ENCODE data around the gene TMCO2. TPM values are rescaled to one million over a fixed set of nuclear protein-coding genes. Genes with fewer than 3 reads are reported as not detected.

Gene TMCO2
- total and polyA plus RNA-seq, 8 donors, result not detected

- DNase-seq, result no peak
- Histone ChIP-seq H3K4me1 (peaks cover 0 to 77% (median 38%) of the 10 kb centered on the region in 4 donors), H3K9me3 (no peaks in the 10 kb centered on the region), H3K36me3 (peaks cover 30 to 94% (median 80%) of the 10 kb centered on the region in 4 donors), H3K27me3 (no peaks in the 10 kb centered on the region), H3K4me3 (no peak overlapping the region), H3K27ac (peak overlapping the region in 2 of 5 donors; percentile 8 to 71)
- TF ChIP-seq EP300 (IDR thresholded peaks at IDR 0.05), result no peak
- no peak for TF ChIP-seq POLR2A (IDR thresholded peaks at IDR 0.05)
- no peak for TF ChIP-seq POLR2AphosphoS5 (IDR thresholded peaks at IDR 0.05)
- TF ChIP-seq CTCF (IDR thresholded peaks at IDR 0.05), result no peak
- intact Hi-C loops (cut with DNase I; ENCODE audit: low total_unique reads), result no loop called here
Observed at GRCh38 chr1:40265919-40266318, 18.2 kb downstream of the TMCO2 start.

DNA sequence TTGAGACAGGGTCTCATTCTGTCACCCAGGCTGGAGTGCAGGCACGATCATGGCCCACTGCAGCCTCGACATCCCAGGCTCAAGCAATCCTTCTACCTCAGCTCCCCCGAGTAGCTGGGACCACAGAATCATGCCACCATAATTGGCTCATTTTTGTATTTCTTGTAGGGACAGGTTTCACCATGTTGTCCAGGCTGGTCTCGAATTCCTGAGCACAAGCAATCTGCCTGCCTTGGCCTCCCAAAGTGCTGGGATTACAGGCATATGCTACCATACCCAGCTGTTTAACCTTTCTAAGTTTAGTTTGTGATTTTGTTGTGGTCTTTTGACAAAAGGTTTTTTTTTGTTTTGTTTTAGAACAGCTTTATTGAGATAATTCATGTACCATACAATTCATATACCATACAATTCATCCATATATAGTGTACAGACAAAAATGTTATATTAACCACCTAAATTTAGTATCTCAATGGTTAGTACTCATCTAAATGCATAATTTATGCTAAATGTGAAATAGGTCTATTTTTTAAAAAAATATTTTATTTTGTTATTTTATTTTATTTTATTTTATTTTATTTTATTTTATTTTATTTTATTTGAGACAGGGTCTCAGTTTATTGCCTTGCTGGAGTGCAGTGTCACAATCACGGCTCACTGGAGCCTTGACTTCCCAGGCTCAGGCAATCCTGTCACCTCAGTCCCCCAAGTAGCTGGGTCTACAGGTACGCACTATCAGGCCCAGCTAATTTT lies 19.2 kb downstream of the TMCO2 start:
- Histone ChIP-seq H3K9me3 (no peaks in the 10 kb centered on the region), H3K27ac (peak overlapping the region; percentile 18 to 81 (median 54))

DNA sequence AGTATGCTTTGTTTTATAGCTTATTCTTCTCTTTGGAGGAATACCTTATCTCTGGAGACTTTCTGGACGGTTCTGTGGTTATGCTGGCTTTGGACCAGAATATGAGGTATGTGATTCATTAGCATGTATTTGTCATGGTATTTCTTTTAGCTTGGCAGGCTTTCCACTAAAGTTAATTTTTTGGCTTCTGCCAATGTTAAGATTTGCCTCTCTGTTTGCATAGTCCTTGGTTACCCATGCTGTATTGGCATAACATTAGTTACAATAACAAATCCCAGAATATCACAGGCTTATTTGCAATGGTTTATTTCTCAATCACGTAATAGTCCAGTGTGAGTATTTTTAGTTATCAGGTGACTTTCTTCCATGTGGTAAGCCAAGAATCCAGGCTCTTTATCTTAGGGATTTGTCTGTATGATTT lies 20.0 kb downstream of the TMCO2 start:
- TF ChIP-seq POLR2AphosphoS5 (IDR thresholded peaks at IDR 0.05) (peak in 2 of 3 donors; percentile 58 to 60), CTCF (IDR thresholded peaks at IDR 0.05) (no peak)
- Histone ChIP-seq H3K4me1 (peaks cover 0 to 60% (median 28%) of the 10 kb centered on the region in 4 donors), H3K27me3 (no peaks in the 10 kb centered on the region), H3K27ac (peak overlapping the region in 4 of 5 donors; percentile 24 to 81 (median 62)), H3K36me3 (peaks cover 27 to 94% (median 79%) of the 10 kb centered on the region in 4 donors), H3K4me3 (no peak overlapping the region), H3K9me3 (no peaks in the 10 kb centered on the region)
- WGBS, 5 donors, result 26 to 42% (median 38%) methylated on average over 2 of the region's 2 CpGs
- peak; percentile 16 to 38 for DNase-seq
- intact Hi-C loops (cut with DNase I; ENCODE audit: low total_unique reads), result no loop called here

More for the DNA sequence above, 19.2 kb downstream of the TMCO2 start:
- Histone ChIP-seq H3K36me3 (peaks cover 27 to 94% (median 79%) of the 10 kb centered on the region in 4 donors), H3K4me1 (peaks cover 0 to 67% (median 32%) of the 10 kb centered on the region in 4 donors), H3K27me3 (no peaks in the 10 kb centered on the region), H3K4me3 (no peak overlapping the region)
- DNase-seq, result no peak
- intact Hi-C loops (cut with DNase I; ENCODE audit: low total_unique reads), result no loop called here
- 90 to 93% (median 92%) methylated on average over 6 of the region's 6 CpGs for WGBS, 5 donors
- no peak for TF ChIP-seq CTCF (IDR thresholded peaks at IDR 0.05)
- TF ChIP-seq POLR2A (IDR thresholded peaks at IDR 0.05), result no peak
- no peak for TF ChIP-seq POLR2AphosphoS5 (IDR thresholded peaks at IDR 0.05)
- TF ChIP-seq EP300 (IDR thresholded peaks at IDR 0.05), result no peak

- Histone ChIP-seq H3K27ac (peak overlapping the region in 4 of 5 donors; percentile 24 to 81 (median 62)), H3K4me1 (peaks cover 0 to 55% (median 26%) of the 10 kb centered on the region in 4 donors), H3K4me3 (no peak overlapping the region), H3K9me3 (no peaks in the 10 kb centered on the region), H3K36me3 (peaks cover 31 to 94% (median 79%) of the 10 kb centered on the region in 4 donors), H3K27me3 (no peaks in the 10 kb centered on the region)
- TF ChIP-seq EP300 (IDR thresholded peaks at IDR 0.05), result no peak
- TF ChIP-seq CTCF (IDR thresholded peaks at IDR 0.05), result no peak
- TF ChIP-seq POLR2A (IDR thresholded peaks at IDR 0.05), result no peak
- no peak for TF ChIP-seq POLR2AphosphoS5 (IDR thresholded peaks at IDR 0.05)
- no peak for DNase-seq
- intact Hi-C loops (cut with DNase I; ENCODE audit: low total_unique reads), result no loop called here
Observed at GRCh38 chr1:40268211-40268610, 20.5 kb downstream of the TMCO2 start.

All from stomach (tissue), 9 donors.